GM18868 (cell line): ENCODE data around the gene YAP1.
"Not testable (repeated sequence)": the region's sequence is repeated elsewhere in the genome, so short reads cannot be mapped to it uniquely, and the experiment has no call there.

Experiments
- ATAC-seq: cut with Tn5 transposase; IDR thresholded peaks from one replicate; pipeline ENCODE4 v1.9.1; 2021; ENCODE audit warnings: mild to moderate bottlenecking, moderate library complexity; ENCODE audit not compliant: unreplicated experiment

YAP1 gene

GRCh38 chr11:102196351-102196750 is 86.1 kb downstream of the YAP1 start:
- ATAC-seq = no peak

- no peak for ATAC-seq
Observed at GRCh38 chr11:102196816-102197215, 86.6 kb downstream of the YAP1 start.

GRCh38 chr11:102197670-102198139 is 87.5 kb downstream of the YAP1 start:
- ATAC-seq = no peak

GRCh38 chr11:102199673-102200072 is 89.4 kb downstream of the YAP1 start:
- ATAC-seq = no peak

GRCh38 chr11:102200325-102200724 is 90.1 kb downstream of the YAP1 start:
- not testable (repeated sequence) for ATAC-seq

- ATAC-seq = no peak
Observed at GRCh38 chr11:102201776-102202175, 91.5 kb downstream of the YAP1 start.

GRCh38 chr11:102202972-102203371 is 92.7 kb downstream of the YAP1 start:
- ATAC-seq = no peak

GRCh38 chr11:102204174-102204573 is 93.9 kb downstream of the YAP1 start:
- ATAC-seq = no peak

GRCh38 chr11:102205805-102206204 is 95.6 kb downstream of the YAP1 start:
- no peak for ATAC-seq

GRCh38 chr11:102208835-102209234 is 98.6 kb downstream of the YAP1 start:
- ATAC-seq = no peak

GRCh38 chr11:102214623-102215022 is 104.4 kb downstream of the YAP1 start:
- ATAC-seq = no peak

- ATAC-seq = no peak
Observed at GRCh38 chr11:102216433-102217075, 106.3 kb downstream of the YAP1 start.

GRCh38 chr11:102220728-102221467 is 110.7 kb downstream of the YAP1 start:
- ATAC-seq = no peak

- no peak for ATAC-seq
Observed at GRCh38 chr11:102223859-102224258, 113.6 kb downstream of the YAP1 start.

- no peak for ATAC-seq
Observed at GRCh38 chr11:102225689-102226568, 115.7 kb downstream of the YAP1 start.

- no peak for ATAC-seq
Observed at GRCh38 chr11:102226702-102227490, 116.6 kb downstream of the YAP1 start.

- no peak for ATAC-seq
Observed at GRCh38 chr11:102229510-102230123, 119.4 kb downstream of the YAP1 start.

GRCh38 chr11:102230186-102230585 is 119.9 kb downstream of the YAP1 start:
- ATAC-seq = no peak

GRCh38 chr11:102230911-102231310 is 120.7 kb downstream of the YAP1 start:
- no peak for ATAC-seq

GRCh38 chr11:102234779-102235439 is 124.7 kb downstream of the YAP1 start:
- ATAC-seq = no peak
